Measurements from ENCODE around the gene YPEL1. TPM values are rescaled to one million over a fixed set of nuclear protein-coding genes. Genes with fewer than 3 reads are reported as not detected.

Gene YPEL1
- total and polyA plus RNA-seq, 2 donors (not counting 1 experiment from before 2014, with no cell fraction given), result 14.9 to 17.0 TPM

DNA sequence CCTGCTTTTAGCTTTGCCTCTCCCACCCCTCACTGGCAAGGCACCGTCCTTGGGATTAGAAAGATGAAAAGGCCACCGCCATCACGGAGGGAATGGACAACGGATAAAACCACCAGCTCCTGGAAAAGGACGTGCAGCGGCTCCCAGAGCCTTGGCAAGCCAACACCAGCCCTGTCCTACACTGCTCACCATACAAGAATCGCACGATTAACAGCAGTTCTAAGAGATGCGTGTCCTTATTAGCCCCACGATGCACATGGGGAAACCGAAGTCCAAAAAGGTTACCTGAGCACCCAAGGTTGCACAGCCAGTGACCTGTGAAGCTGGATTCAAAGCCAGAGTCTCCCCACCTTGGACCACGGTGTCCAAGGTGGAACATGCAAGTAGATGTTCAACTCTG is 7.3 kb downstream of the YPEL1 start:
- peaks cover 62% of the 10 kb centered on the region for H4K20me1 ChIP-seq (ENCODE audit: control insufficient read depth, insufficient read depth, low read length, poor library complexity, severe bottlenecking)
- H3K79me2 ChIP-seq (ENCODE audit: control insufficient read depth, insufficient read depth, low read length), result peaks cover 92% of the 10 kb centered on the region
- peaks cover 0 to 15% of the 10 kb centered on the region in 2 experiments for H3K36me3 ChIP-seq (replicated peaks in 1 of 2; ENCODE audit: control extremely low read depth in 1 of 2, control insufficient read depth in 1 of 2, extremely low read depth in 1 of 2, insufficient read depth in 2 of 2, low read length in 1 of 2)
- no peak overlapping the region for H3K27ac ChIP-seq (ENCODE audit: low read length in 2 of 2)
- H3K4me1 Mint-ChIP-seq, result peaks cover 26% of the 10 kb centered on the region
- 89% methylated on average over 12 of the region's 12 CpGs for WGBS (ENCODE audit: insufficient coverage)
- H3K9ac ChIP-seq (ENCODE audit: low read length), result no peak overlapping the region
- no peak overlapping the region for H3K4me3 Mint-ChIP-seq
- no peak overlapping the region for H3K4me2 ChIP-seq (replicated peaks; ENCODE audit: low read depth, low read length, poor library complexity, severe bottlenecking)
- intact Hi-C loops (cut with micrococcal nuclease), result no loop called here
- no peaks in the 10 kb centered on the region for H3K27me3 Mint-ChIP-seq
- no peaks in the 10 kb centered on the region for H3K27me3 ChIP-seq (replicated peaks in 1 of 4; ENCODE audit: control extremely low read depth in 1 of 4, control insufficient read depth in 3 of 4, insufficient read depth in 4 of 4, low read length in 3 of 4)
- no peak overlapping the region for H3K27ac Mint-ChIP-seq
- no peaks in the 10 kb centered on the region for H3K9me3 ChIP-seq (ENCODE audit: control extremely low read depth in 1 of 3, control insufficient read depth in 2 of 3, insufficient read depth in 1 of 3, low read length in 2 of 3)
- peaks cover 12 to 26% of the 10 kb centered on the region in 2 donors for H3K4me1 ChIP-seq (ENCODE audit: control insufficient read depth in 2 of 2, insufficient read depth in 2 of 2, low read length in 2 of 2)
- H3K9me3 Mint-ChIP-seq (ENCODE audit: insufficient read depth), result no peaks in the 10 kb centered on the region
- no peak overlapping the region for H3K4me3 ChIP-seq (ENCODE audit: control extremely low read depth in 1 of 5, extremely low read depth in 1 of 5, insufficient read depth in 1 of 5, low read depth in 2 of 5, low read length in 4 of 5)
- TF ChIP-seq, protein P1, sequence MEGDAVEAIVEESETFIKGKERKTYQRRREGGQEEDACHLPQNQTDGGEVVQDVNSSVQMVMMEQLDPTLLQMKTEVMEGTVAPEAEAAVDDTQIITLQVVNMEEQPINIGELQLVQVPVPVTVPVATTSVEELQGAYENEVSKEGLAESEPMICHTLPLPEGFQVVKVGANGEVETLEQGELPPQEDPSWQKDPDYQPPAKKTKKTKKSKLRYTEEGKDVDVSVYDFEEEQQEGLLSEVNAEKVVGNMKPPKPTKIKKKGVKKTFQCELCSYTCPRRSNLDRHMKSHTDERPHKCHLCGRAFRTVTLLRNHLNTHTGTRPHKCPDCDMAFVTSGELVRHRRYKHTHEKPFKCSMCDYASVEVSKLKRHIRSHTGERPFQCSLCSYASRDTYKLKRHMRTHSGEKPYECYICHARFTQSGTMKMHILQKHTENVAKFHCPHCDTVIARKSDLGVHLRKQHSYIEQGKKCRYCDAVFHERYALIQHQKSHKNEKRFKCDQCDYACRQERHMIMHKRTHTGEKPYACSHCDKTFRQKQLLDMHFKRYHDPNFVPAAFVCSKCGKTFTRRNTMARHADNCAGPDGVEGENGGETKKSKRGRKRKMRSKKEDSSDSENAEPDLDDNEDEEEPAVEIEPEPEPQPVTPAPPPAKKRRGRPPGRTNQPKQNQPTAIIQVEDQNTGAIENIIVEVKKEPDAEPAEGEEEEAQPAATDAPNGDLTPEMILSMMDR (IDR thresholded peaks at IDR 0.05), result no peak
- TF ChIP-seq EZH2 (IDR thresholded peaks at IDR 0.05; ENCODE audit: borderline replicate concordance, insufficient read depth, low read depth, low read length, poor library complexity, severe bottlenecking), result no peak
- ChIA-PET POLR2A (no interaction called here), CTCF (interaction anchor here (1.1 kb wide), 1 partner anchor 10 kb away, joined by 4 read pairs; no protein-coding TSS in a partner anchor)
- DNase-seq (no peak), ATAC-seq (ENCODE audit: low read depth) (no peak)
- no peak overlapping the region for H2AFZ ChIP-seq (ENCODE audit: insufficient read depth, low read depth, low read length, poor library complexity, severe bottlenecking)

DNA sequence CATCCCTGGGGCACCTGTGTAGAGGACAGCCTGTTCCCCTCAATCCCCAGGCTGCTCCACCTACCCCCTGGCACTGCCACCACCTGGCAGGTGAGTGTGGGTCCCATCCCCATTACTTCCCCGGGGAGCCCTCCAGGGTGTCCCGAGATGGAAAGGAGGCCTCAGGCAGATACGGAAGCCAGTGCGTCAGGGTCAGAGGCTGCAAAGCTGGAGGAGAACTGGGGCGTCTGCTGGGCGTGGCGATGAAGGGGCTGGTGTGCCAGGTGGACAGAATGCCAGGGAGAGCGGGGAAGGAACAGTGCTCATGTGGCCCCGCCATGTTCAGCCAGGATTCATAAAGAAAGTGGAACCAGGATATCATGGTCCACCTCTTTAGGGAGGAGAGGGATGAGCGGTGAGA is 7.8 kb downstream of the YPEL1 start:
- Histone ChIP-seq H3K27ac (ENCODE audit: low read length in 2 of 2) (no peak overlapping the region), H3K27me3 (replicated peaks in 1 of 4; ENCODE audit: control extremely low read depth in 1 of 4, control insufficient read depth in 3 of 4, insufficient read depth in 4 of 4, low read length in 3 of 4) (no peaks in the 10 kb centered on the region), H4K20me1 (ENCODE audit: control insufficient read depth, insufficient read depth, low read length, poor library complexity, severe bottlenecking) (peaks cover 62% of the 10 kb centered on the region), H3K4me2 (replicated peaks; ENCODE audit: low read depth, low read length, poor library complexity, severe bottlenecking) (no peak overlapping the region), H3K9me3 (ENCODE audit: control extremely low read depth in 1 of 3, control insufficient read depth in 2 of 3, insufficient read depth in 1 of 3, low read length in 2 of 3) (no peaks in the 10 kb centered on the region), H3K4me3 (ENCODE audit: control extremely low read depth in 1 of 5, extremely low read depth in 1 of 5, insufficient read depth in 1 of 5, low read depth in 2 of 5, low read length in 4 of 5) (no peak overlapping the region), H2AFZ (ENCODE audit: insufficient read depth, low read depth, low read length, poor library complexity, severe bottlenecking) (no peak overlapping the region), H3K36me3 (replicated peaks in 1 of 2; ENCODE audit: control extremely low read depth in 1 of 2, control insufficient read depth in 1 of 2, extremely low read depth in 1 of 2, insufficient read depth in 2 of 2, low read length in 1 of 2) (peaks cover 0 to 15% of the 10 kb centered on the region in 2 experiments), H3K79me2 (ENCODE audit: control insufficient read depth, insufficient read depth, low read length) (peaks cover 91% of the 10 kb centered on the region), H3K4me1 (ENCODE audit: control insufficient read depth in 2 of 2, insufficient read depth in 2 of 2, low read length in 2 of 2) (peaks cover 12 to 26% of the 10 kb centered on the region in 2 donors), H3K9ac (ENCODE audit: low read length) (no peak overlapping the region)
- DNase-seq, result no peak
- H3K9me3 Mint-ChIP-seq (ENCODE audit: insufficient read depth), result no peaks in the 10 kb centered on the region
- TF ChIP-seq EZH2 (IDR thresholded peaks at IDR 0.05; ENCODE audit: borderline replicate concordance, insufficient read depth, low read depth, low read length, poor library complexity, severe bottlenecking), result no peak
- H3K27ac Mint-ChIP-seq, result no peak overlapping the region
- H3K4me1 Mint-ChIP-seq, result peaks cover 25% of the 10 kb centered on the region
- POLR2A ChIA-PET, result no interaction called here
- WGBS (ENCODE audit: insufficient coverage), result 97% methylated on average over 8 of the region's 10 CpGs
- CTCF ChIA-PET, result no interaction called here
- ATAC-seq (ENCODE audit: low read depth), result no peak
- no peaks in the 10 kb centered on the region for H3K27me3 Mint-ChIP-seq
- H3K4me3 Mint-ChIP-seq, result no peak overlapping the region
- intact Hi-C loops (cut with micrococcal nuclease), result loop anchor here (2.0 kb wide), 1 partner anchor 15 kb away; no protein-coding TSS in a partner anchor

Data from B cell (primary cell).